Peyer's patch (tissue), 4 donors: Measurements from ENCODE around the gene CD82. TPM values are rescaled to one million over a fixed set of nuclear protein-coding genes. Genes with fewer than 3 reads are reported as not detected.

Experiments
- DNase-seq, 3 donors: peaks; one replicate each; pipeline ENCODE4 v3.0.0-alpha.2; 2017 to 2019
- H3K27ac ChIP-seq, 4 donors: fragments of 200-600 bp; sonication (generic); one replicate each; pipeline ENCODE4 v1.5.1; 2016 to 2019
- H3K27me3 ChIP-seq, 2 donors: fragments of 200-600 bp; sonication (generic); one replicate each; pipeline ENCODE4 v1.5.1; 2019
- H3K36me3 ChIP-seq, 3 donors: fragments of 200-600 bp; sonication (generic); one replicate each; pipeline ENCODE4 v1.5.1; 2016 to 2019
- H3K4me1 ChIP-seq, 4 donors: fragments of 200-600 bp; sonication (generic); one replicate each; pipeline ENCODE4 v1.5.1; 2016 to 2019
- H3K4me3 ChIP-seq, 4 donors: fragments of 200-600 bp; sonication (generic); 1 replicate in 3 of 4; 2 replicates in 1 of 4; pipeline ENCODE4 v1.5.1; 2016 to 2019; ENCODE audit warnings: mild to moderate bottlenecking in 1 of 4
- H3K9me3 ChIP-seq, 4 donors: fragments of 200-600 bp; sonication (generic); one replicate each; pipeline ENCODE4 v1.5.1; 2016 to 2019; ENCODE audit warnings: mild to moderate bottlenecking in 1 of 4
- POLR2A ChIP-seq, 2 donors: fragments of 450-650 bp; IDR thresholded peaks; one replicate each; pipeline ENCODE4 v1.5.1; 2017; ENCODE audit warnings: antibody characterized with exemption in 2 of 2, mild to moderate bottlenecking in 2 of 2, moderate library complexity in 2 of 2
- total RNA-seq, 4 donors: library from RNA; depleted of rRNA; stranded (reverse); fragments of >200 nt; gene quantifications; one replicate each; pipeline ENCODE4 v1.1.0, GENCODE V29; 2016
- TF ChIP-seq, protein P1 (sequence below), 6 experiments: fragments of 450-650 bp in 4 of 6; fragments of 200-600 bp in 2 of 6; sonication (generic) in 1 of 6; IDR thresholded peaks; one replicate each; pipeline ENCODE4 v1.5.1; 2017 to 2019; ENCODE audit warnings: antibody characterized with exemption in 6 of 6, mild to moderate bottlenecking in 3 of 6, moderate library complexity in 1 of 6

The CD82 gene
- total RNA-seq, 4 donors from 2014 or later, result 40.4 to 140 (median 78.4) TPM

DNA sequence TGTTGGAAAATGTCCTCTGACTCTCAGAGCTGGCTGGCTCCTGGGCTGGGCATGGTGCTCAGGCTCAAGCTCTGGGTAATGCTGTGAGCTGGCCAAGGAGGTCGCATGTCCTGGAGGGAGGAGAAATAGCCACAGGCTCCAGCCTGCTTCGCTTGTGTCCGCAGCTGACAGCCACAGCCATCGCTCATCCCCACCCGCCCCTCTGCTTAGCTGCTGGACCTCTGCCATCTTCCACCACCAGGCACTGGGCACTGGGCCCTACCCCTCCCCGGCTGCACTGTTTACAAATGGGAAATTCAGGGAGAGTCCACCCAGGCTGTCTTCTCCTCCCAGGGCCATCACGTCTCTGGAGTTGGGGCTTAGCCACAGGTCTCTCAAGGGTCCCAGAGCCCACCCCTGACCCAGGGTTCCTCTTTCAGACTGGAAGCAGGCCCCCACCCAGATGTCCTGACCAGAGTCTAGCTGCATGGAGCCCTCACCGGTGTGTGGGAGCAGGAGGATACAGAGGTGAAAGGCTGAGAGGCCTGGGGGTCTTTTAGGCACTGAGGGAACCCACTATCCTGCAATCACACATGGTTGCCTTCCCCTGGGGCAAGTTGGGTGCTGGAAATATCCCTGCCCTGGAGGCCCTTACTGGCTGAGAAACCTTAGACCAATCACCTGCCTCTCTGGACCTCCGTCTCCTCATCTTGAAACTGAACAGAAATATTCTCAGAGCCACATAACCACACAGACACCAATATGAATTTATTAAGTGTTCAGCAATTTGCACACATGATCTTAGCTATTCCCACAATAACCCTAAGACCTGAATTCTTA lies 62.7 kb downstream of the CD82 start:
- Histone ChIP-seq H3K4me3 (no peak overlapping the region), H3K27me3 (no peaks in the 10 kb centered on the region), H3K9me3 (no peaks in the 10 kb centered on the region), H3K27ac (peak overlapping the region in 2 of 4 donors; percentile 42 to 61), H3K36me3 (no peaks in the 10 kb centered on the region), H3K4me1 (peaks cover 0 to 14% (median 0%) of the 10 kb centered on the region in 4 donors)
- DNase-seq, result peak in 2 of 3 donors; percentile 52 to 57
- TF ChIP-seq, protein P1, sequence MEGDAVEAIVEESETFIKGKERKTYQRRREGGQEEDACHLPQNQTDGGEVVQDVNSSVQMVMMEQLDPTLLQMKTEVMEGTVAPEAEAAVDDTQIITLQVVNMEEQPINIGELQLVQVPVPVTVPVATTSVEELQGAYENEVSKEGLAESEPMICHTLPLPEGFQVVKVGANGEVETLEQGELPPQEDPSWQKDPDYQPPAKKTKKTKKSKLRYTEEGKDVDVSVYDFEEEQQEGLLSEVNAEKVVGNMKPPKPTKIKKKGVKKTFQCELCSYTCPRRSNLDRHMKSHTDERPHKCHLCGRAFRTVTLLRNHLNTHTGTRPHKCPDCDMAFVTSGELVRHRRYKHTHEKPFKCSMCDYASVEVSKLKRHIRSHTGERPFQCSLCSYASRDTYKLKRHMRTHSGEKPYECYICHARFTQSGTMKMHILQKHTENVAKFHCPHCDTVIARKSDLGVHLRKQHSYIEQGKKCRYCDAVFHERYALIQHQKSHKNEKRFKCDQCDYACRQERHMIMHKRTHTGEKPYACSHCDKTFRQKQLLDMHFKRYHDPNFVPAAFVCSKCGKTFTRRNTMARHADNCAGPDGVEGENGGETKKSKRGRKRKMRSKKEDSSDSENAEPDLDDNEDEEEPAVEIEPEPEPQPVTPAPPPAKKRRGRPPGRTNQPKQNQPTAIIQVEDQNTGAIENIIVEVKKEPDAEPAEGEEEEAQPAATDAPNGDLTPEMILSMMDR (IDR thresholded peaks at IDR 0.05), result no peak
- TF ChIP-seq POLR2A (IDR thresholded peaks at IDR 0.05), result no peak

DNA sequence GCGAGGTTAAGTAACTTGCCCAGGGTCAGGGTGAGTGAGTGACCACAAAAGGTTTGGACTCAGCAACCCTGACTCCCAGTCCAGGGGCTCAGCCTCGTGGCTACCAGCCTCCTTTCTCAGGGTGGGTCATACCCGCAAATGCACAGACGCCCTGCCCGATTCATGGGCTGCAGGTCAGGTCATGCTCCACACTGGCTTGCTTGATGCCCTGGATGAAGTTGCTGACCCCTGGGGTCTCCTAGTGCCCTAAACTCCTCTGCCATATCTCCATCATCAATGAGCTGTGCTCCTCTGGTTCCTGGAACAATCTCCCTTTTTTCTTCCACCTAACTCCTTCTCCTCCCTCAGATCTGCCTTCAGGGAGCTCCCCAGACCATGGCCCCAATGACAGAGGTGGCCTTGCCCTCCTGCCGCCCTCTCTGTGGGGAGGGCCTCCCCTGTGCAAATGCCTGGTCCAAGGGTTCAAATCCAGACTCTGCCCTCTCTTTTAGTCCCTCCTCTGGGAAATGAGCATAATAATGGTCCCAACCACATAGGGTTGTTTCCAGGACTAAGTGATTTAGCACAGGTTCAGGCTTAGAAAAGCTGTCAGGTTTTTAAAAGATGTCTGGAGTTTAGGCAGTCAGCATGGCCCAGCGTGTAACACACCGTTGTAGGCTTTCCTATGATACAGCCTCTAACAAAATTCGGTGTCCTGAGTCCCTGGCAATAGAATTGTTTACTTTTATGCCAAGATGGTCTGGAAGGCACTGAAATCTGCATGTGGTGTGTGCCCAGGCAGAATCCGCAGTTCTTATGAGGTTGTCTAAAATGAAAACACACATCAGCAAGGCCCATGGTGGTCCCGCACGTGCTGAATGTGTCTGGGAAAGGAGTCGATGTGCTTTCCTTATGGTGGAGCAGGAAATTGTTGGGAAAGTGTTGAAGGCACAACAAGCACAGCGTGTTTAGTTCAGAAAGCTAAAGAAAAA lies 63.6 kb downstream of the CD82 start:
- Histone ChIP-seq H3K36me3 (no peaks in the 10 kb centered on the region), H3K9me3 (no peaks in the 10 kb centered on the region), H3K27me3 (no peaks in the 10 kb centered on the region), H3K27ac (peak overlapping the region in 1 of 4 donors; percentile 61), H3K4me3 (no peak overlapping the region), H3K4me1 (peaks cover 0 to 14% (median 0%) of the 10 kb centered on the region in 4 donors)
- peak in 1 of 3 donors; percentile 43 for DNase-seq
- TF ChIP-seq, protein P1 (IDR thresholded peaks at IDR 0.05), result no peak
- TF ChIP-seq POLR2A (IDR thresholded peaks at IDR 0.05), result no peak

DNA sequence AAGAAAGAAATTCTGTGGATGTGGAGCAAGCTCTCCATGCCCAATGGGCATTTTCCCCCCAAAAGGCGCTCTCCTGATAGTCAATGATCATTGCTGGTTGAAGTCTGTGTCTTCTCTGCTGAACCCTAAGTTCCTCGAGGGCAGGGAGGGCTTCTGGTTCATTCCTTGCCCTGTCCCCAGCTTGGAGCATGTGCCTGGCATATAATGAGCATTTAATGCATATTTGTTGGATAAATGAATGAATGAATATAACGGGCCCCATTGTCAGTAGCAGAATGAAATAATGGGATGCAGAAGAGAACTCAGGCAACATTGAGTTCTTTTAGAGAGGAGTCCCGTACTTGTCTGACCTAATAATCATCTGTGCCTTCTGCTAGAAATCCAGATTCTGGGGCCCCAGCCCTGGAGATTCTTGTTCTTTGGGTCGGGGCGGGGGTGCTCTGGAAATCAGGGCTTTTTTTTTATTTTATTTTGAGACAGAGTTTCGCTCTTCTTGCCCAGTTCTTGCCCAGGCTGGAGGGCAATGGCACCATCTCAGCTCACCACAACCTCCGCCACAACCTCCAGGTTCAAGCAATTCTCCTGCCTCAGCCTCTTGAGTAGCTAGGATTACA lies 64.4 kb downstream of the CD82 start:
- H3K4me1 ChIP-seq, result peaks cover 0 to 22% (median 0%) of the 10 kb centered on the region in 4 donors
- no peaks in the 10 kb centered on the region for H3K9me3 ChIP-seq
- no peak for DNase-seq
- TF ChIP-seq POLR2A (IDR thresholded peaks at IDR 0.05), result no peak
- TF ChIP-seq, protein P1 (IDR thresholded peaks at IDR 0.05), result no peak
- H3K27ac ChIP-seq, result no peak overlapping the region
- no peaks in the 10 kb centered on the region for H3K36me3 ChIP-seq
- no peaks in the 10 kb centered on the region for H3K27me3 ChIP-seq
- H3K4me3 ChIP-seq, result no peak overlapping the region

DNA sequence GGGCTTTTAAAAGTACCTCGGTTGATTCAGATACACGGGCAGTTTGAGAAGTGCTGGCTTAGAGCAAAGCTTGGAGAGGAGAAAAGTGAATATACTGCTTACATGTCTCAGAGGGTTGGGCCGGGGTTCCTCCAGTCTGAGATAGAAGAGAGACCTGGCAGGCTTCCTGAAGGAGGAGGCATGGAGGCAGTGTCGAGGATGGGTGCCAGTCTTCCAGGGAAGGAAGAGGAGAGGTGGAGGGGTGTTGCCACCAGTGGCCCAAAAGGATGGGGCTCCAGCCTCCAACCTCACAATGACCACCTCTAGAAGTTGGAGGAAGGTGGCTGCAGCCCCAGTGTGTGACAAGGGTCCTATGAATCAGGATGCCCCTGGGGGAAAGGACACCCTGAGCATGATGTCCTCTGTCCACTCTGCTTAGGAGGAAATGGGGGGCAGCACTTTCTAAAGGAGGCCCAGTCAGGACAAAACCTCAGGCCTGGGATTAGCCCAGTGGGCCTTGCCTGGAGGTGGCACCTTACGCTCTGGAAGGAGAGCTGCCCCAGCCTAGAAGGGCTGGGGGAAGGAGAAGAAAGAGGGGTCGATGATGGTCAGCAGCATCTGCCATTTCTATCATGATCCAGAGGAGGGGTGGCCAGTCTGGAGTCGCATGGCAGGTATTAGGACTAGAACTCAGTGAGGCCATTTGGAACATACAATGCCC lies 65.2 kb downstream of the CD82 start:
- Histone ChIP-seq H3K36me3 (no peaks in the 10 kb centered on the region), H3K27ac (no peak overlapping the region), H3K4me1 (peaks cover 0 to 25% (median 0%) of the 10 kb centered on the region in 4 donors), H3K9me3 (no peaks in the 10 kb centered on the region), H3K4me3 (no peak overlapping the region), H3K27me3 (no peaks in the 10 kb centered on the region)
- no peak for TF ChIP-seq POLR2A (IDR thresholded peaks at IDR 0.05)
- TF ChIP-seq, protein P1 (IDR thresholded peaks at IDR 0.05), result no peak
- DNase-seq, result peak in 1 of 3 donors; percentile 38

DNA sequence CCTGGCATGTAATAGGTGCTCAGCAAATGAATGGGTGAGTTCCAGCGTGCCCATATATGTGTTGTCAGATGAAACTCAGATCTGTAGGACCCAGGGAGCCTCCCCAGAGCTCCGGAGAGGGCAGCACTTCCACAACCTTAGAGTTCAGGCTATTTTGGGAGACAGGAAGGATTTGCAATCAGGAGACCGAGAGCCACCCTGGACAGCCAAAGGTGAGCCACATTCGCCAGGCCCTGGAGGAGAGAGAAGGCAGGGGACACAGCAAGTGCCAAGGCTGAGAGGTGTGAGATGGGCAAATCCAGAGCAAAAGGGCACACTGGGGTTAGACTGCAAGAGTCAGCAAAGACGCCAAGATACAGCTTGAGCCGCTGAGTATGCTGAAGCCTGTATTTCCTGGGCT lies 66.4 kb downstream of the CD82 start:
- Histone ChIP-seq H3K27me3 (no peaks in the 10 kb centered on the region), H3K4me3 (no peak overlapping the region), H3K9me3 (no peaks in the 10 kb centered on the region), H3K4me1 (peaks cover 0 to 25% (median 0%) of the 10 kb centered on the region in 4 donors), H3K27ac (no peak overlapping the region), H3K36me3 (no peaks in the 10 kb centered on the region)
- DNase-seq, result no peak
- TF ChIP-seq POLR2A (IDR thresholded peaks at IDR 0.05), result no peak
- TF ChIP-seq, protein P1 (IDR thresholded peaks at IDR 0.05), result no peak
